ENCODE results near the gene NUP210.

- TF ChIP-seq SUZ12 (IDR thresholded peaks at IDR 0.05; ENCODE audit: extremely low read depth, insufficient read depth, insufficient read length) (no peak), ZNF274 (IDR thresholded peaks at IDR 0.05; ENCODE audit: low read depth, low read length) (no peak), YY1 (IDR thresholded peaks at IDR 0.05; ENCODE audit: insufficient read depth, insufficient read length) (no peak)
Observed at GRCh38 chr3:13290941-13291340, 129.2 kb downstream of the NUP210 start.
